ENCODE data around the gene TNFSF13. TPM values are rescaled to one million over a fixed set of nuclear protein-coding genes. Genes with fewer than 3 reads are reported as not detected.

The TNFSF13 gene
- total and polyA plus RNA-seq, 7 donors: 15.6 to 108 (median 21.0) TPM

GRCh38 chr17:7573324-7574080 is 15.0 kb downstream of the TNFSF13 start:
- Histone ChIP-seq H3K4me1 (peaks cover 0 to 36% (median 34%) of the 10 kb centered on the region in 4 donors), H3K4me3 (peak overlapping the region; percentile 80 to 100 (median 89))
- intact Hi-C loops (cut with DNase I): loop anchor here (2.0 to 5.0 kb wide), 2 partner anchors 91 to 266 kb away; partner anchors contain the start of gene EIF5A

GRCh38 chr17:7574176-7574953 is 15.8 kb downstream of the TNFSF13 start:
- Histone ChIP-seq H3K36me3 (peaks cover 56 to 75% (median 62%) of the 10 kb centered on the region in 4 donors), H3K27ac (peak overlapping the region; percentile 97 to 100 (median 98)), H3K4me3 (peak overlapping the region; percentile 80 to 100 (median 89)), H3K27me3 (no peaks in the 10 kb centered on the region), H3K9me3 (no peaks in the 10 kb centered on the region), H3K4me1 (peaks cover 0 to 42% (median 39%) of the 10 kb centered on the region in 4 donors)
- intact Hi-C loops (cut with DNase I): loop anchor here (5.0 kb wide), 1 partner anchor 267 kb away; the partner anchor contains the start of gene EIF5A
- no peak for DNase-seq
- 21 to 34% methylated on average over 15 of the region's 15 CpGs for WGBS, 2 donors
- TF ChIP-seq POLR2A (IDR thresholded peaks at IDR 0.05) (no peak), EP300 (IDR thresholded peaks at IDR 0.05) (no peak), POLR2AphosphoS5 (IDR thresholded peaks at IDR 0.05) (no peak), CTCF (IDR thresholded peaks at IDR 0.05) (no peak)

More at GRCh38 chr17:7573324-7574080, 15.0 kb downstream of the TNFSF13 start:
- Histone ChIP-seq H3K27ac (peak overlapping the region; percentile 97 to 100 (median 98)), H3K9me3 (no peaks in the 10 kb centered on the region), H3K27me3 (no peaks in the 10 kb centered on the region), H3K36me3 (peaks cover 50 to 75% (median 59%) of the 10 kb centered on the region in 4 donors)
- DNase-seq: peak; percentile 97
- TF ChIP-seq POLR2A (IDR thresholded peaks at IDR 0.05) (peak in 1 of 2 donors; percentile 39), POLR2AphosphoS5 (IDR thresholded peaks at IDR 0.05) (peak; percentile 74 to 96 (median 82)), EP300 (IDR thresholded peaks at IDR 0.05) (peak in 2 of 4 donors; percentile 18 to 73), CTCF (IDR thresholded peaks at IDR 0.05) (no peak)
- 0 to 1% methylated on average over 71 of the region's 71 CpGs for WGBS, 2 donors

GRCh38 chr17:7575481-7575883 is 16.9 kb downstream of the TNFSF13 start:
- H3K9me3 ChIP-seq: no peaks in the 10 kb centered on the region
- intact Hi-C loops (cut with DNase I): no loop called here
- H3K4me1 ChIP-seq: peaks cover 0 to 50% (median 46%) of the 10 kb centered on the region in 4 donors
- no peak for DNase-seq
- H3K4me3 ChIP-seq: no peak overlapping the region
- no peak for TF ChIP-seq CTCF (IDR thresholded peaks at IDR 0.05)
- TF ChIP-seq POLR2AphosphoS5 (IDR thresholded peaks at IDR 0.05): no peak
- no peak for TF ChIP-seq EP300 (IDR thresholded peaks at IDR 0.05)
- TF ChIP-seq POLR2A (IDR thresholded peaks at IDR 0.05): no peak
- no peaks in the 10 kb centered on the region for H3K27me3 ChIP-seq
- peak overlapping the region in 2 of 4 donors; percentile 97 for H3K27ac ChIP-seq
- peaks cover 50 to 64% (median 57%) of the 10 kb centered on the region in 4 donors for H3K36me3 ChIP-seq
- 61 to 63% methylated on average over 1 of the region's 1 CpG for WGBS, 2 donors

- Histone ChIP-seq H3K27ac (peak overlapping the region in 2 of 4 donors; percentile 97), H3K36me3 (peaks cover 49 to 59% (median 53%) of the 10 kb centered on the region in 4 donors), H3K4me3 (no peak overlapping the region), H3K27me3 (no peaks in the 10 kb centered on the region), H3K4me1 (peaks cover 0 to 54% (median 49%) of the 10 kb centered on the region in 4 donors), H3K9me3 (no peaks in the 10 kb centered on the region)
- no peak for TF ChIP-seq POLR2AphosphoS5 (IDR thresholded peaks at IDR 0.05)
- no peak for TF ChIP-seq EP300 (IDR thresholded peaks at IDR 0.05)
- no peak for TF ChIP-seq POLR2A (IDR thresholded peaks at IDR 0.05)
- TF ChIP-seq CTCF (IDR thresholded peaks at IDR 0.05): no peak
- no peak for DNase-seq
- 69 to 79% methylated on average over 7 of the region's 7 CpGs for WGBS, 2 donors
- intact Hi-C loops (cut with DNase I): no loop called here
These were observed 17.4 kb downstream of the TNFSF13 start for GRCh38 chr17:7575959-7576358.

Measured in sigmoid colon (tissue), 7 donors.